ENCODE measurements around the gene TCTN1. TPM values are rescaled to one million over a fixed set of nuclear protein-coding genes. Genes with fewer than 3 reads are reported as not detected.

Gene TCTN1
- total and polyA plus RNA-seq, 2 donors (not counting 1 experiment from before 2014, with no cell fraction given): 49.1 to 69.8 TPM

- H3K4me3 Mint-ChIP-seq: no peak overlapping the region
These were observed 82.4 kb downstream of the TCTN1 start for GRCh38 chr12:110696283-110696682.

More at GRCh38 chr12:110696283-110696682, 82.4 kb downstream of the TCTN1 start:
- WGBS (ENCODE audit: insufficient coverage): 97% methylated on average over 3 of the region's 3 CpGs
- Histone ChIP-seq H3K36me3 (replicated peaks in 1 of 2; ENCODE audit: control extremely low read depth in 1 of 2, control insufficient read depth in 1 of 2, extremely low read depth in 1 of 2, insufficient read depth in 2 of 2, low read length in 1 of 2) (no peaks in the 10 kb centered on the region), H3K79me2 (ENCODE audit: control insufficient read depth, insufficient read depth, low read length) (peaks cover 50% of the 10 kb centered on the region), H4K20me1 (ENCODE audit: control insufficient read depth, insufficient read depth, low read length, poor library complexity, severe bottlenecking) (no peaks in the 10 kb centered on the region), H3K4me2 (replicated peaks; ENCODE audit: low read depth, low read length, poor library complexity, severe bottlenecking) (no peak overlapping the region), H3K27ac (ENCODE audit: low read length in 2 of 2) (peak overlapping the region in 1 of 2 donors; percentile 58), H3K4me3 (ENCODE audit: control extremely low read depth in 1 of 5, extremely low read depth in 1 of 5, insufficient read depth in 1 of 5, low read depth in 2 of 5, low read length in 4 of 5) (no peak overlapping the region), H3K9ac (ENCODE audit: low read length) (no peak overlapping the region), H2AFZ (ENCODE audit: insufficient read depth, low read depth, low read length, poor library complexity, severe bottlenecking) (no peak overlapping the region), H3K9me3 (ENCODE audit: control extremely low read depth in 1 of 3, control insufficient read depth in 2 of 3, insufficient read depth in 1 of 3, low read length in 2 of 3) (no peaks in the 10 kb centered on the region), H3K4me1 (ENCODE audit: control insufficient read depth in 2 of 2, insufficient read depth in 2 of 2, low read length in 2 of 2) (peaks cover 51 to 54% of the 10 kb centered on the region in 2 donors), H3K27me3 (replicated peaks in 1 of 4; ENCODE audit: control extremely low read depth in 1 of 4, control insufficient read depth in 3 of 4, insufficient read depth in 4 of 4, low read length in 3 of 4) (no peaks in the 10 kb centered on the region)
- Mint-ChIP-seq H3K4me1 (peaks cover 59% of the 10 kb centered on the region), H3K27ac (peak overlapping the region; percentile 79), H3K27me3 (no peaks in the 10 kb centered on the region), H3K9me3 (ENCODE audit: insufficient read depth) (no peaks in the 10 kb centered on the region)
- ATAC-seq (ENCODE audit: low read depth) (no peak), DNase-seq (no peak)
- POLR2A ChIA-PET: interaction anchor here (0.7 kb wide), 1 partner anchor 42 kb away, joined by 4 read pairs; no protein-coding TSS in a partner anchor
- CTCF ChIA-PET: interaction anchor here (0.7 to 3.5 kb wide), 7 partner anchors 28 to 192 kb away, joined by 3 to 64 read pairs (median 4); no protein-coding TSS in a partner anchor
- no peak for TF ChIP-seq CTCF (IDR thresholded peaks at IDR 0.05)
- TF ChIP-seq EZH2 (IDR thresholded peaks at IDR 0.05; ENCODE audit: borderline replicate concordance, insufficient read depth, low read depth, low read length, poor library complexity, severe bottlenecking): no peak
- intact Hi-C loops (cut with micrococcal nuclease): no loop called here
